ENCODE measurements around the gene QRSL1.

DNA sequence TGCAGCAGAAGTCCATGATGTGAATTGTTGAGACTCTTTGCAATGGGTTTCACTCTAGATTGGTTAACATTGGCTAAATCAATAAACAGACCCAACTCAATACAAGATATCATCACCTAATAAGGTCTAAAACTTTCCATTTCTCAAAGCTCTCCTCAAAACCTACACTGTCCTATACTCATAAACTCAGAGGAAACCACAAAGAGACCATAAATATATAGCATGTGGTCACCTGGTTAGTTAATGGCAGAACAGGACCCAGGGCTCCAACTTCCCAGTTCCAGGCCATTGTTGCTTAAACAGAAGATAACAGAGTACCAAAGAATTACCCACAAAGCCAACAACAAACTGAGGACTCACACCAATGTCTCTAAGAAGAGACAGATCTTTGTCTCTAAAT is 12.1 kb upstream of the QRSL1 start:
- TF ChIP-seq, protein P1, sequence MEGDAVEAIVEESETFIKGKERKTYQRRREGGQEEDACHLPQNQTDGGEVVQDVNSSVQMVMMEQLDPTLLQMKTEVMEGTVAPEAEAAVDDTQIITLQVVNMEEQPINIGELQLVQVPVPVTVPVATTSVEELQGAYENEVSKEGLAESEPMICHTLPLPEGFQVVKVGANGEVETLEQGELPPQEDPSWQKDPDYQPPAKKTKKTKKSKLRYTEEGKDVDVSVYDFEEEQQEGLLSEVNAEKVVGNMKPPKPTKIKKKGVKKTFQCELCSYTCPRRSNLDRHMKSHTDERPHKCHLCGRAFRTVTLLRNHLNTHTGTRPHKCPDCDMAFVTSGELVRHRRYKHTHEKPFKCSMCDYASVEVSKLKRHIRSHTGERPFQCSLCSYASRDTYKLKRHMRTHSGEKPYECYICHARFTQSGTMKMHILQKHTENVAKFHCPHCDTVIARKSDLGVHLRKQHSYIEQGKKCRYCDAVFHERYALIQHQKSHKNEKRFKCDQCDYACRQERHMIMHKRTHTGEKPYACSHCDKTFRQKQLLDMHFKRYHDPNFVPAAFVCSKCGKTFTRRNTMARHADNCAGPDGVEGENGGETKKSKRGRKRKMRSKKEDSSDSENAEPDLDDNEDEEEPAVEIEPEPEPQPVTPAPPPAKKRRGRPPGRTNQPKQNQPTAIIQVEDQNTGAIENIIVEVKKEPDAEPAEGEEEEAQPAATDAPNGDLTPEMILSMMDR (IDR thresholded peaks at IDR 0.05; ENCODE audit: low read depth, low read length, missing input control), result no peak
- TF ChIP-seq, protein P2, sequence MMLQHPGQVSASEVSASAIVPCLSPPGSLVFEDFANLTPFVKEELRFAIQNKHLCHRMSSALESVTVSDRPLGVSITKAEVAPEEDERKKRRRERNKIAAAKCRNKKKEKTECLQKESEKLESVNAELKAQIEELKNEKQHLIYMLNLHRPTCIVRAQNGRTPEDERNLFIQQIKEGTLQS (IDR thresholded peaks at IDR 0.05), result no peak
- no peak for TF ChIP-seq TAF1 (conservative IDR thresholded peaks at IDR 0.05)
- no peak for TF ChIP-seq FOXA1 (IDR thresholded peaks at IDR 0.05)

All from liver (tissue), 3 donors.